ENCODE data around the gene SLC6A3. TPM values are rescaled to one million over a fixed set of nuclear protein-coding genes. Genes with fewer than 3 reads are reported as not detected.

SLC6A3 gene
- total and polyA plus RNA-seq, 9 donors, result 0.05 to 0.62 (median 0.40) TPM

- WGBS, 3 donors, result 65 to 68% (median 66%) methylated on average over 7 of the region's 7 CpGs
- H3K4me3 ChIP-seq, result no peak overlapping the region
- DNase-seq, result no peak
- no peak for TF ChIP-seq CTCF (IDR thresholded peaks at IDR 0.05)
- TF ChIP-seq EP300 (IDR thresholded peaks at IDR 0.05), result no peak
- TF ChIP-seq POLR2A (IDR thresholded peaks at IDR 0.05), result no peak
- H3K27ac ChIP-seq, result no peak overlapping the region
- H3K4me1 ChIP-seq (ENCODE audit: insufficient read depth), result peaks cover 5% of the 10 kb centered on the region
- no peaks in the 10 kb centered on the region for H3K9me3 ChIP-seq
- H3K27me3 ChIP-seq, result no peaks in the 10 kb centered on the region
- no peaks in the 10 kb centered on the region for H3K36me3 ChIP-seq
- intact Hi-C loops (cut with DNase I), result no loop called here
Observed at GRCh38 chr5:1390333-1390732, 54.9 kb downstream of the SLC6A3 start.

GRCh38 chr5:1388383-1388967 is 56.8 kb downstream of the SLC6A3 start:
- no peak for DNase-seq
- TF ChIP-seq EP300 (IDR thresholded peaks at IDR 0.05) (no peak), CTCF (IDR thresholded peaks at IDR 0.05) (no peak), POLR2A (IDR thresholded peaks at IDR 0.05) (no peak)
- no peaks in the 10 kb centered on the region for H3K27me3 ChIP-seq
- no peaks in the 10 kb centered on the region for H3K9me3 ChIP-seq
- intact Hi-C loops (cut with DNase I), result no loop called here
- no peak overlapping the region for H3K27ac ChIP-seq
- H3K4me1 ChIP-seq (ENCODE audit: insufficient read depth), result peaks cover 6% of the 10 kb centered on the region
- WGBS, 3 donors, result 74 to 91% (median 88%) methylated on average over 4 of the region's 4 CpGs
- H3K4me3 ChIP-seq, result no peak overlapping the region
- no peaks in the 10 kb centered on the region for H3K36me3 ChIP-seq

GRCh38 chr5:1387876-1388275 is 57.4 kb downstream of the SLC6A3 start:
- 88 to 93% (median 91%) methylated on average over 5 of the region's 5 CpGs for WGBS, 3 donors
- Histone ChIP-seq H3K36me3 (no peaks in the 10 kb centered on the region), H3K9me3 (no peaks in the 10 kb centered on the region), H3K27me3 (no peaks in the 10 kb centered on the region), H3K4me3 (no peak overlapping the region), H3K27ac (no peak overlapping the region), H3K4me1 (ENCODE audit: insufficient read depth) (peaks cover 6% of the 10 kb centered on the region)
- TF ChIP-seq CTCF (IDR thresholded peaks at IDR 0.05), result no peak
- no peak for TF ChIP-seq POLR2A (IDR thresholded peaks at IDR 0.05)
- no peak for TF ChIP-seq EP300 (IDR thresholded peaks at IDR 0.05)
- intact Hi-C loops (cut with DNase I), result no loop called here
- no peak for DNase-seq

GRCh38 chr5:1387059-1387755 is 58.0 kb downstream of the SLC6A3 start:
- H3K27ac ChIP-seq, result no peak overlapping the region
- no peaks in the 10 kb centered on the region for H3K9me3 ChIP-seq
- intact Hi-C loops (cut with DNase I), result no loop called here
- no peak for TF ChIP-seq POLR2A (IDR thresholded peaks at IDR 0.05)
- TF ChIP-seq CTCF (IDR thresholded peaks at IDR 0.05), result no peak
- no peak for TF ChIP-seq EP300 (IDR thresholded peaks at IDR 0.05)
- H3K4me1 ChIP-seq (ENCODE audit: insufficient read depth), result peaks cover 6% of the 10 kb centered on the region
- DNase-seq, result no peak
- 62 to 64% (median 63%) methylated on average over 11 of the region's 11 CpGs for WGBS, 3 donors
- H3K27me3 ChIP-seq, result no peaks in the 10 kb centered on the region
- no peaks in the 10 kb centered on the region for H3K36me3 ChIP-seq
- no peak overlapping the region for H3K4me3 ChIP-seq

Data from ovary (tissue), 9 donors.